Measurements from ENCODE around the gene SIX2. TPM values are rescaled to one million over a fixed set of nuclear protein-coding genes. Genes with fewer than 3 reads are reported as not detected.
A peak's percentile ranks its signal among the peaks of the same experiment; 100 is the strongest.

SIX2 gene
- total and polyA plus RNA-seq, 2 experiments from 2014 or later = 0.87 to 1.3 TPM

DNA sequence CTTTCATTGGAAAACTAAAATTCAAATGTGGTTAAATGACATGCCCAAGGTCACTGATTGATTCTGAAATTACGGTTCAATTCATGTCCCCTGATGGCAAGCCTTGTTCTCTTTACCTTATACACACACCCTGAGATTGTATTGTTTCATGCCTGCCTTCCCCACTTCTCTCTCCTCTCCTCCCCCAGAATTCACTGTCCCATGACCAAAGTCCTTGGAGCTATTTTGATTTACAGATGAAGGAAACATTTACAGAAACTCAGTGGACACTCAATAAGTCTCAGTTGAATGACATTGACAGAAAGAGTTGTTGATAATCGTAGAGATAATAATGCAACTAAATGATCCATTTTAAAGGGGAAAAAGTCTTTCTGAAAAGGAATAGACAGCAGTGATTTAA lies 33.1 kb upstream of the SIX2 start:
- no peaks in the 10 kb centered on the region for H3K36me3 ChIP-seq (ENCODE audit: insufficient read depth)
- TF ChIP-seq JUNB (IDR thresholded peaks at IDR 0.05; ENCODE audit: unreplicated experiment) (no peak), EZH2phosphoT487 (IDR thresholded peaks at IDR 0.05; ENCODE audit: unreplicated experiment) (no peak)
- H3K4me2 ChIP-seq = no peak overlapping the region
- Mint-ChIP-seq H3K4me3 (no peak overlapping the region), H3K27me3 (ENCODE audit: insufficient read depth, low read depth, poor library complexity) (peaks cover 3% of the 10 kb centered on the region), H3K9me3 (no peaks in the 10 kb centered on the region), H3K36me3 (ENCODE audit: low read depth) (no peaks in the 10 kb centered on the region), H3K27ac (no peak overlapping the region), H3K4me1 (peaks cover 5% of the 10 kb centered on the region)
- no peak overlapping the region for H3K27ac ChIP-seq (ENCODE audit: low read depth)
- H4K20me1 ChIP-seq (replicated peaks; ENCODE audit: insufficient read depth) = no peaks in the 10 kb centered on the region
- DNase-seq (ENCODE audit: low spot score) = no peak
- no peak overlapping the region for H3K4me3 ChIP-seq
- no peaks in the 10 kb centered on the region for H3K79me2 ChIP-seq (replicated peaks; ENCODE audit: insufficient read depth)
- no peaks in the 10 kb centered on the region for H3K27me3 ChIP-seq (ENCODE audit: insufficient read depth)
- no peak for ATAC-seq
- H3K9me2 ChIP-seq (ENCODE audit: insufficient read depth) = no peaks in the 10 kb centered on the region
- H3F3A ChIP-seq (replicated peaks; ENCODE audit: low read depth) = no peaks in the 10 kb centered on the region
- H3K4me1 ChIP-seq (ENCODE audit: insufficient read depth) = no peaks in the 10 kb centered on the region
- H2AFZ ChIP-seq = 0 out of 2 replicates have a peak overlapping the region, but pooled peaks have one; percentile 14

DNA sequence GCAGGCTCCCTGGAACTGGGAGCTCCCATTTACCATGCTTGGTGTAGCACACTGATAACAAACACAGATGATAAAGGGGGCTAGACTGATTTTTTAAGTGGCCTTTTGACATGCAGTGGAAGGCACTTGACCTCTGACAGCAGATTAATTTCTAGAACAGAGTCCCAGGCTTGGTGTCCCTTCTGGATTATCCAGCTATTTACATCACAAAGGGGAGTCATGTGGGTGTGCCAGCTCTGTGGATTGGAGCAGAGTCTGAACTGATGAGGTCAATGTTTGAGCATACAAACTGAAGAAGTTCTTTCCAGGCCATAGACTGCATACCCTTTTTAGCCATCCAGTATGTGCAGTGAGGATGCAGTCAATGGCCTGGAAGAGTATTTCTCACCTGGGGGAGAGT lies 31.5 kb upstream of the SIX2 start:
- Histone ChIP-seq H3K4me3 (no peak overlapping the region), H3K9me2 (ENCODE audit: insufficient read depth) (no peaks in the 10 kb centered on the region), H4K20me1 (replicated peaks; ENCODE audit: insufficient read depth) (no peaks in the 10 kb centered on the region), H3K4me2 (no peak overlapping the region), H2AFZ (no peak overlapping the region), H3K27ac (ENCODE audit: low read depth) (no peak overlapping the region), H3K4me1 (ENCODE audit: insufficient read depth) (no peaks in the 10 kb centered on the region), H3K36me3 (ENCODE audit: insufficient read depth) (no peaks in the 10 kb centered on the region), H3F3A (replicated peaks; ENCODE audit: low read depth) (no peaks in the 10 kb centered on the region), H3K79me2 (replicated peaks; ENCODE audit: insufficient read depth) (no peaks in the 10 kb centered on the region), H3K27me3 (ENCODE audit: insufficient read depth) (no peaks in the 10 kb centered on the region)
- Mint-ChIP-seq H3K9me3 (no peaks in the 10 kb centered on the region), H3K27ac (no peak overlapping the region), H3K27me3 (ENCODE audit: insufficient read depth, low read depth, poor library complexity) (peaks cover 3% of the 10 kb centered on the region), H3K36me3 (ENCODE audit: low read depth) (no peaks in the 10 kb centered on the region), H3K4me1 (peaks cover 5% of the 10 kb centered on the region), H3K4me3 (no peak overlapping the region)
- DNase-seq (ENCODE audit: low spot score) (no peak), ATAC-seq (no peak)
- TF ChIP-seq JUNB (IDR thresholded peaks at IDR 0.05; ENCODE audit: unreplicated experiment) (no peak), EZH2 (IDR thresholded peaks at IDR 0.05; ENCODE audit: low read depth, unreplicated experiment) (no peak), STAT1 (IDR thresholded peaks at IDR 0.05; ENCODE audit: unreplicated experiment) (no peak), EZH2phosphoT487 (IDR thresholded peaks at IDR 0.05; ENCODE audit: unreplicated experiment) (no peak), ZNF331 (CRISPR knock-in tag; IDR thresholded peaks at IDR 0.05; ENCODE audit: low read depth) (no peak), POLR2AphosphoS5 (IDR thresholded peaks at IDR 0.05; ENCODE audit: low read depth) (no peak), CREB1 (CRISPR knock-in tag; IDR thresholded peaks at IDR 0.05; ENCODE audit: low read depth) (no peak), NANOG (IDR thresholded peaks at IDR 0.05; ENCODE audit: borderline replicate concordance) (no peak), ZNF114 (CRISPR knock-in tag; IDR thresholded peaks at IDR 0.05) (no peak)
- TF ChIP-seq, protein P1, sequence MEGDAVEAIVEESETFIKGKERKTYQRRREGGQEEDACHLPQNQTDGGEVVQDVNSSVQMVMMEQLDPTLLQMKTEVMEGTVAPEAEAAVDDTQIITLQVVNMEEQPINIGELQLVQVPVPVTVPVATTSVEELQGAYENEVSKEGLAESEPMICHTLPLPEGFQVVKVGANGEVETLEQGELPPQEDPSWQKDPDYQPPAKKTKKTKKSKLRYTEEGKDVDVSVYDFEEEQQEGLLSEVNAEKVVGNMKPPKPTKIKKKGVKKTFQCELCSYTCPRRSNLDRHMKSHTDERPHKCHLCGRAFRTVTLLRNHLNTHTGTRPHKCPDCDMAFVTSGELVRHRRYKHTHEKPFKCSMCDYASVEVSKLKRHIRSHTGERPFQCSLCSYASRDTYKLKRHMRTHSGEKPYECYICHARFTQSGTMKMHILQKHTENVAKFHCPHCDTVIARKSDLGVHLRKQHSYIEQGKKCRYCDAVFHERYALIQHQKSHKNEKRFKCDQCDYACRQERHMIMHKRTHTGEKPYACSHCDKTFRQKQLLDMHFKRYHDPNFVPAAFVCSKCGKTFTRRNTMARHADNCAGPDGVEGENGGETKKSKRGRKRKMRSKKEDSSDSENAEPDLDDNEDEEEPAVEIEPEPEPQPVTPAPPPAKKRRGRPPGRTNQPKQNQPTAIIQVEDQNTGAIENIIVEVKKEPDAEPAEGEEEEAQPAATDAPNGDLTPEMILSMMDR (conservative IDR thresholded peaks at IDR 0.05; ENCODE audit: low read depth in 2 of 2) = no peak
- TF ChIP-seq, protein P2, sequence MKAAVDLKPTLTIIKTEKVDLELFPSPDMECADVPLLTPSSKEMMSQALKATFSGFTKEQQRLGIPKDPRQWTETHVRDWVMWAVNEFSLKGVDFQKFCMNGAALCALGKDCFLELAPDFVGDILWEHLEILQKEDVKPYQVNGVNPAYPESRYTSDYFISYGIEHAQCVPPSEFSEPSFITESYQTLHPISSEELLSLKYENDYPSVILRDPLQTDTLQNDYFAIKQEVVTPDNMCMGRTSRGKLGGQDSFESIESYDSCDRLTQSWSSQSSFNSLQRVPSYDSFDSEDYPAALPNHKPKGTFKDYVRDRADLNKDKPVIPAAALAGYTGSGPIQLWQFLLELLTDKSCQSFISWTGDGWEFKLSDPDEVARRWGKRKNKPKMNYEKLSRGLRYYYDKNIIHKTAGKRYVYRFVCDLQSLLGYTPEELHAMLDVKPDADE (IDR thresholded peaks at IDR 0.05) = no peak
- TF ChIP-seq, protein P3, sequence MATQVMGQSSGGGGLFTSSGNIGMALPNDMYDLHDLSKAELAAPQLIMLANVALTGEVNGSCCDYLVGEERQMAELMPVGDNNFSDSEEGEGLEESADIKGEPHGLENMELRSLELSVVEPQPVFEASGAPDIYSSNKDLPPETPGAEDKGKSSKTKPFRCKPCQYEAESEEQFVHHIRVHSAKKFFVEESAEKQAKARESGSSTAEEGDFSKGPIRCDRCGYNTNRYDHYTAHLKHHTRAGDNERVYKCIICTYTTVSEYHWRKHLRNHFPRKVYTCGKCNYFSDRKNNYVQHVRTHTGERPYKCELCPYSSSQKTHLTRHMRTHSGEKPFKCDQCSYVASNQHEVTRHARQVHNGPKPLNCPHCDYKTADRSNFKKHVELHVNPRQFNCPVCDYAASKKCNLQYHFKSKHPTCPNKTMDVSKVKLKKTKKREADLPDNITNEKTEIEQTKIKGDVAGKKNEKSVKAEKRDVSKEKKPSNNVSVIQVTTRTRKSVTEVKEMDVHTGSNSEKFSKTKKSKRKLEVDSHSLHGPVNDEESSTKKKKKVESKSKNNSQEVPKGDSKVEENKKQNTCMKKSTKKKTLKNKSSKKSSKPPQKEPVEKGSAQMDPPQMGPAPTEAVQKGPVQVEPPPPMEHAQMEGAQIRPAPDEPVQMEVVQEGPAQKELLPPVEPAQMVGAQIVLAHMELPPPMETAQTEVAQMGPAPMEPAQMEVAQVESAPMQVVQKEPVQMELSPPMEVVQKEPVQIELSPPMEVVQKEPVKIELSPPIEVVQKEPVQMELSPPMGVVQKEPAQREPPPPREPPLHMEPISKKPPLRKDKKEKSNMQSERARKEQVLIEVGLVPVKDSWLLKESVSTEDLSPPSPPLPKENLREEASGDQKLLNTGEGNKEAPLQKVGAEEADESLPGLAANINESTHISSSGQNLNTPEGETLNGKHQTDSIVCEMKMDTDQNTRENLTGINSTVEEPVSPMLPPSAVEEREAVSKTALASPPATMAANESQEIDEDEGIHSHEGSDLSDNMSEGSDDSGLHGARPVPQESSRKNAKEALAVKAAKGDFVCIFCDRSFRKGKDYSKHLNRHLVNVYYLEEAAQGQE (IDR thresholded peaks at IDR 0.05; ENCODE audit: unreplicated experiment) = no peak
